Stimulated activated CD4-positive, alpha-beta T cell treated with anti-CD3 and anti-CD28 coated beads, Interleukin-15, amount 100 ng/mL, for 1 hour (primary cell): ENCODE data around the gene CHST12.
"Not testable (repeated sequence)": the region's sequence is repeated elsewhere in the genome, so short reads cannot be mapped to it uniquely, and the experiment has no call there.

ENCODE experiments used
- DNase-seq, 2 donors: peaks; one replicate each; pipeline ENCODE4 v3.0.0-alpha.2; 2020; ENCODE audit warnings: low read depth in 1 of 2, low spot score in 1 of 2

CHST12 gene

GRCh38 chr7:2453849-2454248 lies 50.4 kb downstream of the CHST12 start:
- DNase-seq, result not testable (repeated sequence)

DNA sequence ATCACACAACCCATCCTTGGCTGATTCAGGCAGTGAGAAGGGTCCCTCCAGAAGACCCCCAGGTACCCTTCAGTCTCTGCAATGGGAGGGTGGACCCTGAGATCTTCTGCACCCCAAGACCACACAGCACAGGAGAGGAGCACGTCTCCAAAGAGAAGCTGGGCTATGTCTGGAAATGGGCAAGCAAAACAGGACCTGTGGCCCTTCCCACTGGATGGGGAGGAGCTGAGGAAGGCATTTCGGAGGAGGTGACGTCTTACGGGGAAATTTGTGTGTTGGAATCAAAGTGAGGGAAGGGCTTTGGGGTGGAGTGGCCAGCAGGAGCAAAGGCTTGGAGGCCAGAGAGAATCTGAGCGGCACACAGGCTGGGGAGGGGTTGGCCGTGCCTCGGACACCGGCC lies 56.3 kb downstream of the CHST12 start:
- no peak for DNase-seq

DNA sequence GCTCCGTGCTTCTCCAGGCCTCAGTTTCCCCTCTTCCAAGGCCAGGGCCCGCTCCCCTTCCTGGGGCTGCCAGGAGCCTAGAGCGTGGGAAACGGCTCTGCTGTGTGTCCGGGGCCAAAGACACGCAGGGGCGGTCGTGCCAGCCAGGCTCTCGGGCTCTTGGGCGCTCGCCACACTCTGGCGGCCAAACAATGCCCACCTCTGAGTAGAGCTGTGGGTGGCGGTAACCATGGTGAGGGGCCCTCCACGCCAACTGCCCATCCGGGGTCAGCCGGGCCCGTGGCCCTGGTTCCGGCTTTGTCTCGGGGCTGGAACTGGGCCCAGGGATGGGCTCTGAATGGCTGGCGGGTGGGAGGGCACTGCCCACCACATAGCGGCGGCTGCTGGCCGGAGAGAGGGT lies 56.8 kb downstream of the CHST12 start:
- DNase-seq, result no peak

GRCh38 chr7:2460641-2461040 lies 57.2 kb downstream of the CHST12 start:
- no peak for DNase-seq

DNA sequence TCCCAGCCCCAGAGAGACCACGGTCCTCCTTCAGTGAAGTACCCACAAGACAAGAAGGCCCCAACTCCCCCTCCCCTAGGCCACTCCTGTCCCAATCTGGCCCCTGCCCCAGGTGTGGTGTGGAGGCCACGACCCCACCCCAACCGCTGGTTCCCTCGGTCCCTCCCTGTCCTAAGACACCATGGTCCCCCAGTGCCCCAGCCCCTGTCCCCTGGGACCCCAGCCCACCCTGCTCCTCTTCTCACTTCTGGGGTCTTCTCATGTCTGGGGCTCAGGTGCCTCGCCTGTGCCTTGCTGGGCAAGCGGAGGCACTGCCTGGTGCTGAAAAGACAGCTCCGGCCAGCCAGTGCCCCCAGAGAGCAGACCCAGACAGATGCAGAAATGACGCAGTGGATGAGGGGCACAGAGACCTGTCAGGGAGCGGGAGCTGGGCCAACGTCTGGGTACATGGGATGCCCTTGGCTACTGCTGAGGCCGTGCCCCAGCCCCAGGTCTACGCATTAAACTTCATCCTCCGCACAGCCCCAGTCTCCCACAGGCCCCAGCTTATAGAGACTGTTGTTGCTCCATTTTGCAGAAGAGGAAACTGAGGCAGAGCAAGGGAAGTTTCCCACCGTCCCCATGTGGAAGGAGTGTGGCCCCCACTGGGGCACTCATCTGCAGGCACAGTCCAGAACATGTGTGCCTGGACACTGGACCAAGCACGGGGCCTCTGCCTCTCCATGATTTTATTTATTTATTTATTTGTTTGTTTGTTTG lies 58.0 kb downstream of the CHST12 start:
- DNase-seq, result no peak

- no peak for DNase-seq
Measured at GRCh38 chr7:2462731-2463130, 59.3 kb downstream of the CHST12 start.

GRCh38 chr7:2465928-2466327 lies 62.5 kb downstream of the CHST12 start:
- DNase-seq, result no peak

DNA sequence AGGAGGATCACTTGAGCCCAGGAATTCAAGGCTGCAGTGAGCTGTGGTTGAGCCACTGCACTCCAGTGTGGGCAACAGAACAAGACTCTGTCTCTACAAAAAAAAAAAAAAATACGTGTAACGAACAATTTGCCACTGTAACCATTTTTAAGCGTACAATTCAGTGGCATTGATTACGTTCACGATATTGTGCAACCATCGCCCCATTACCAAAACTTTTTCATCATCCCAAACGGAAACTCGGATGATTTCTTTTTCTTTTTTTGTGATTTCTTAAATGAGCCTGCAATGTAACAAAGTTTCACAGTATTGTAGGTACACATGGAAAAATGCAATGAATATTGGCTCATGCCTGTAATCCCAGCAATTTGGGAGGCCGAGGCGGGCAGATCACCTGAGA lies 63.3 kb downstream of the CHST12 start:
- DNase-seq, result no peak

GRCh38 chr7:2468227-2468626 lies 64.8 kb downstream of the CHST12 start:
- DNase-seq, result no peak

- not testable (repeated sequence) for DNase-seq
Measured at GRCh38 chr7:2469460-2470203, 66.2 kb downstream of the CHST12 start.

DNA sequence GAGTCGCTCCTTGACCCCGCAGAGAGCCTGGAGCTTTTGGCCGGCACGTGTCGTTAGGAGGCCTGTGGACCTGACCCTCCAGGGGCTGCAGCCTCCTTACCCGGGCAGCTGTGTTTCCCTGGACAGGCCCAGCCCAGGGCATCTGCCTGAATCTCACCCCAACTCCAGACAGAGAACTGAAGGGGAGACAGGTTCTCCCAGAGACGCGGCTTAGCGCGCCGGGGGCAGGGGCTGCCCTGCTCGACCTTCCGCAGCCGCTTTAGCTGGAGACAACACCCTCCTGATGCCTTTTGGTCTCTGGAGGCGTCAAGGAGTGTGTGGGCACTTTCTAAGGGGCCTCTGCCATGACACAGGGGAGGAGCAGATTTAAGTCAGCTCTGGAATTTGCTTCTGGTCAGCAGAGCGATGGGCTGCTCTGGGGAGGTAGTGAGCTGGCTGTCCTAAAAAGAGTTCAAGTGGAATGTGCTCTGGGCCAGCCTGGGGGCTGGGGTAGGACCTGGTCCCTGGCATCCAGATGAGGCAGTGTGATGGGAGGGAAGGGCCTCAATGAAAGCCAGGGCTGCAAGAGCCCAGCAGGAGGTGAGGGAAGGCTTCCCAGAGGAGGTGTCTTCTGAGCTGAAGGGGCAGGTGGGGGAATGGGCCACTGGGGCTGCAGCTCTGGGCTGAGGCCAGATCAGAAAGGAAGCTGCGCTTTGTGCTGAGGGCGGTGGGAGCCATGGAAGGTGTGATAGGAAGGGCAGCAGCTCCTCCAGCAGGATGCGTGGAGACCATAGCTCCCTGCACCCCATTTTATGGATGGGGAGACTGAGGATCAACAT lies 67.0 kb downstream of the CHST12 start:
- no peak for DNase-seq

- no peak for DNase-seq
Measured at GRCh38 chr7:2471022-2471329, 67.6 kb downstream of the CHST12 start.

- DNase-seq, result no peak
Measured at GRCh38 chr7:2471396-2471795, 68.0 kb downstream of the CHST12 start.

GRCh38 chr7:2472739-2473138 lies 69.3 kb downstream of the CHST12 start:
- DNase-seq, result no peak

- DNase-seq, result no peak
Measured at GRCh38 chr7:2473496-2474180, 70.2 kb downstream of the CHST12 start.

- DNase-seq, result no peak
Measured at GRCh38 chr7:2474224-2474623, 70.8 kb downstream of the CHST12 start.

DNA sequence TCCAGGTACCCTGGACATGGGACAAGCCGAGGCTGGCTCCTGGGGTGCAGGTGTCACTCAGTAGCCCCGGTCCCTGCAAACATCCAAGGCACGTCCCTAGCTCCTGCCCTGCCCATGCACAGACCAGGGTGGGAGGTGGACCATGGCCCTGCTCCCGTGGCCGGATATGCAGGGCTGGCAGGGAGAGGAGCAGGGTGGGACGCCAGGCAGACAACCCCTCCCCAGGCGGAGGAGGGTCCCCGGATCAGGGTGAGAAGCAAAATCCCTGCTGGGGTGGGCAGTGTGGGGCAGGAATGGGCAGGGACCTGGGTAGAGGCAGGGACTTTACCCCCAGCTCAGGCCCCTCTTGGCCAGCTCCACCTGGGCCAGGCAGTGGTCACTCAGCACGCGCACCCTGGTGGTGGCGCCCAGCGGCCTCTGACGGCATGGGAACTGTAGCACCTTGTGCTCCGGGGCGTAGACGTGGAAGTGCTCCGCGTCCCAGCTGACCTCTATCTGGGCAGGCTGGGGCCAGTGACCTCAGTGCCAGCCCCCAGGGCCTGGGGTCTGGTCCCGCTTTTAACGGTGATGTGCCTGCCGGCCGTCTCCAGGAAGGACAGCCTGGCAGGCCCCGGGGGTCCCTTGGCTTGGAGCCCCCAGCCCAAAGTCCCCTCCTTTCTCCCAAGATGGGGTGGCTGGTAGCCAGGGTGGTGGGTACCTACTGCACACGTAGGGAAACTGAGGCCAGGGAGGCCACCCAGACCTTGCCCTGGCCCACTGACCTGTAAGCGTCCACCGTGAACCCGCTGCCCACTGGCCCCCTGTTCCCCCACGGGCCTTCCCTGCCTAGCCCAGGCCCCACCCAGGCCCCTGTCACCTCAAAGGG lies 71.6 kb downstream of the CHST12 start:
- no peak for DNase-seq

DNA sequence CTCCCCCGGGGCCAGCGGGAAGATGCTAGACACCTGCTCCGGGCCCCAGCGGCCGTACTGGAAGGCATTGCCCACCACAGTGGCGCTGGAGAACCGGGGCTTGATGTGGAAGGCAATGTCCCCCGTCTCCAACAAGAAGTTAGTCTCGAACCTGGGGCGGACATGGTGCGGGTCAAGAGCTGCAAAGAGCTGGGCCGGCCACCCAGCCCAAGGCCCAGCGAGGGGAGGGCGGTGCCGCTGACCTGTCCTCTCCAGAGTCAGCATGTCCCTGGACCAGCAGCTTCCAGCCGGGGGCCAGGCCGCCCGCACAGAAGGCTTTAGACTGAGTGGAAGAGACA lies 72.2 kb downstream of the CHST12 start:
- no peak for DNase-seq

- DNase-seq, result no peak
Measured at GRCh38 chr7:2476298-2476697, 72.9 kb downstream of the CHST12 start, which contains the start of gene GRIFIN. GRIFIN (minus strand) TSS chr7:2476398; CDS start chr7:2476383, 15 bp downstream.

- no peak for DNase-seq
Measured at GRCh38 chr7:2476776-2477446, 73.5 kb downstream of the CHST12 start.
